Brain pericyte (primary cell): ENCODE data around the gene PRICKLE4.
A peak's percentile ranks its signal among the peaks of the same experiment; 100 is the strongest.

ENCODE experiments used
- DNase-seq: peaks from one replicate; pipeline ENCODE4 v3.0.0-alpha.2; 2012; ENCODE audit warnings: low read depth, low spot score

PRICKLE4 gene

GRCh38 chr6:41780551-41781365 is at the start of gene PRICKLE4:
PRICKLE4 (plus strand) TSS chr6:41780782; CDS start chr6:41783474, 2,692 bp downstream.
- DNase-seq = no peak

GRCh38 chr6:41731561-41732086 is 49.0 kb upstream of the PRICKLE4 start:
- no peak for DNase-seq

GRCh38 chr6:41732149-41732548 is 48.4 kb upstream of the PRICKLE4 start:
- DNase-seq = no peak

GRCh38 chr6:41732591-41733359 is 47.8 kb upstream of the PRICKLE4 start:
- no peak for DNase-seq

GRCh38 chr6:41733360-41733706 is 47.2 kb upstream of the PRICKLE4 start:
- DNase-seq = no peak

GRCh38 chr6:41733707-41734665 is 46.6 kb upstream of the PRICKLE4 start:
- DNase-seq = peak; percentile 32

GRCh38 chr6:41734666-41735426 is 45.7 kb upstream of the PRICKLE4 start:
- DNase-seq = peak; percentile 57

GRCh38 chr6:41735427-41736185 is 45.0 kb upstream of the PRICKLE4 start, which contains the start of gene TFEB:
TFEB (minus strand) TSS chr6:41735608; CDS start chr6:41691213, 44,395 bp downstream.
- peak; percentile 57 for DNase-seq

GRCh38 chr6:41736186-41736733 is 44.3 kb upstream of the PRICKLE4 start:
- DNase-seq = no peak

GRCh38 chr6:41736800-41737555 is 43.6 kb upstream of the PRICKLE4 start:
- DNase-seq = no peak

- DNase-seq = no peak
Observed at GRCh38 chr6:41737591-41738130, 42.9 kb upstream of the PRICKLE4 start.

GRCh38 chr6:41739041-41739440 is 41.5 kb upstream of the PRICKLE4 start:
- no peak for DNase-seq

- no peak for DNase-seq
Observed at GRCh38 chr6:41740366-41741162, 40.0 kb upstream of the PRICKLE4 start.

GRCh38 chr6:41741625-41742490 is 38.7 kb upstream of the PRICKLE4 start:
- no peak for DNase-seq

- no peak for DNase-seq
Observed at GRCh38 chr6:41743406-41744235, 37.0 kb upstream of the PRICKLE4 start.
